HG03558 (cell line): ENCODE results near the gene FARP1.
"Not testable (repeated sequence)": the region's sequence is repeated elsewhere in the genome, so short reads cannot be mapped to it uniquely, and the experiment has no call there.

Source experiments
- ATAC-seq: cut with Tn5 transposase; IDR thresholded peaks from one replicate; pipeline ENCODE4 v1.9.1; 2021; ENCODE audit warnings: moderate number of reproducible peaks; ENCODE audit not compliant: unreplicated experiment; ENCODE audit errors: extremely low read depth

The FARP1 gene

DNA sequence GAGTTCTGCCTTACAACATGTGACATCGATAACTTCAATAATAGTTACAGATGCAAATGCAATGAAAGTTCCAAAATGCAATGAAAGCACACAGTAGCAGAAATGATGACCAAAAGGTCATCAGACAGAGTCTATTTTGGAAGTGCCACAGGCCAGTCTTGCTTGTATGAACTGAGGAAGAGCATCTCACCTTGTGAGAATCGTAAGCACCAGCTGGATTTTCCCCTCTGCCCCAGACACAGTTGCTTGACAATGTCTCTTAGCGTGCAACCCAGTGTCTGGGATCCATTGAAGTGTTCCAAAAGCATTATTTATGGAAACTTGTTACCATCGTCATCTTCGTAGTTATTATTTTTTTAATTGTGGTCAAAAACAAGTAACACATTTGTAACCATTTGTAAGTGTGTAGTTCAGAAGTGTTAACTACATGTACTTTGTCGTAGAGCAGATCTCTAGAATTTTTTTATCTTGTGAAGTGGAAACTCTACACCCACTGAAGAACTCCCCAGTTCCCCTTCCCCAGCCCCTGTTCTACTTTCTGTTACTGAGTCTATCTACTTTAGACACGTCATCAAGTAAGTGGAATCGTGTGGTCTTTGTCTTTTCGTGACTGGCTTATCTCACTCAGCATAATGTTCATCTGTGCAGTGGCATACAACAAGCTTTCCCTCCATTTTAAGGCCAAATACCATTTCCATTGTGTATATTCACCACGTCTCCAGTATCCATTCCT lies 204.2 kb downstream of the FARP1 start:
- no peak for ATAC-seq

DNA sequence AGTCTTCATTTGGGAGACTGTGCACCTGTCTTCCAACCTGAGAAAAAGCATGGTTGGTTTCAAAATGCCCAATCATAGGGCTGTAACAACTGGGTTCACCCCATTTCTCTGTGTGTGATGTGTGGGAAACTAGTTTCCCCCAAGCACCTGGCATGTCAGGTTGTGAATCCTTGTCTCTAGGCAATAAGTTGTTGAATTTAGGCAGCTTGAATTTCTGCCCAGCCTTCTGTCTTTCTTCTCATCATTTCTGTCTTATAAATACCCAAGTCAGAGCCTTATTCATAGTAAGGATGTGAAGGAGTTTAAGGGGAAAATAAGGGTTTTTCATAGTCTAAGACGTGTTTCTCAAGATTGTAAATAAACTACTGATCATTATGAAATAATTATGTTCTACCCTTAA lies 204.9 kb downstream of the FARP1 start:
- no peak for ATAC-seq

DNA sequence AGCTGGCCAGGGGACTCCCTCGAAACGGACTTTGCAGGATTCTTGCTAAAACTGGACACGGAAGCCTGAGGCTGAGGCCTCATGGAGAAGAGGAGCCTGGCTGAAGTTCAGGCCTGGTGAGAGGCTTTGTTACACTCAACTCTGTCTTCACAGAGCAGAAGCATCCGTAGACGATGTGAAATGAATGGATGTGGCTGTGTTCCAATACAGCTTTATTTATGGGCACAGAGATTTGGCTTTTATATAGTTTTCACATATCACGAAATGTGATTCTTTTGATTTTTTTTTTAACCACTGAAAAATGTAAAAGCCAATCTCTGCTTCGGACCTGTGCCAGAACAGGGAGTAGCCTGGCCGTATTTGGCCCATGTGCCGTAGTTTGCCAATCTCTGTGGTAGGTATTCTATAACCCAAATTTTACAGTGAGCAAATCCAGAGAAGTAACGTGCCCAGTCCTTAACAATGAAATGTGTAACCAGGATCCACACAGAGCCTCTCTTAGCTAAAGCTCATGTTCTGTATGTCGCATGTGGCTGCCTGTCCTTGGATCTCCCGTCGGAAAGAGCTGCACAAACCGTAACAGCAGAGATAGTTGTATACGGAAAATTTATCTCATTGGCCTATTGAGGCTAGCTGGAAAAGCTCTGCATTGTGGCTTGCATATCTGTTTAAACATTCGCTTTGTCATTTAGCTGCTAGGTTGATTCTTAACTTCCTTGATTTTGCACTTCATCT lies 205.7 kb downstream of the FARP1 start:
- no peak for ATAC-seq

DNA sequence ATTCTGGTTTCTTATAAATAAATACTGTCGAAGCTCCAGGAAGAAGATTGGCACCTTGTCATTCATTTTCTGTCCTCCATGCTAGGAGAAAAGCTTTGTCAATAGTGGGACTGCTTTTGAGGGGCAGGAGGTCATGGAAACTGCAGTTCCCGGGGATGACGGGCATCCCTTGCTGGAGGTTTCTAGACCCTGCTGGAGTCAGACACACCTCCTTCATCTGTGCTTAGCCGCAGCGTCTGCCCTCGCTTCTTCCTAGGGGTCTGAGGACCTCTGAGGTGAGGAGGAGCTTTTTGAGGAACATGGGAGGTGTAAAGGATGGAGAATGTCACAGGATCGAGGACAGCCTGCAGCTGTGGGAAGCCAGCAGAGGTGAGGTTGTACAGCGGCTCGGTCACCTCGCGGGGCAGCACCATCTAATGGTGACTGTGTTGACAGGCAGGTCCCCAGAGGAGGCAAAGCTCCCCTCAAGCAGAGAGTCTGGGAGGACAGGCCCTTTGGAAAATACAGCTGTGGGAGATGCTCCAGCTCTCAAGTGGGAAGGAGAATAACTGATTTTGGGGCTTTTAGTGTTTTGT lies 206.9 kb downstream of the FARP1 start:
- no peak for ATAC-seq

DNA sequence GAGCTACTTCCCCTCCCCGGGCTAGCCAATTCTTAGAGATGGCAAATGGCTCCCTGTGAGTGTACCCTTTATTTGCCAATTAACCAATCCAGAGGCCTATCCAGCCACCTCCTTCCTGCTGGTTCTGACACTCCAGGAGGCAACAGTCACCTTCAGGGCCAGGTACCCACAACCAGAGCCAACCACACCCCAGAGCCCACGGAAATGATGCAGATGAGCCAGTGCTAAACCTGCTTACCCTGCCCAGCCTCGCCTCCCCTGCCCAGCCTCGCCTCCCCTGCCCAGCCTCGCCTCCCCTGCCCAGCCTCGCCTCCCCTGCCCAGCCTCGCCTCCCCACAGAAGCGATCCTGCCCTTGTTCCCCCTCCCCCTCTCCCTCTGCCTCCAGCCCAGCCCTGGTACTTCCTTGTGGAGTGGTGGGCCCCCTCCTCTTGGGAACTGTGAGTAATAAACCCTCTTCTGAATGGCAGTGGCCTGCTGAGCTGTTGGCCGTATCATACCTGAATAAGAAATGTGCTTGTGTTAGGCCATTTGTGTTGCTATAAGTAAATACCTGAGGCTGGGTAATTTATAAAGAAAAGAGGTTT lies 207.9 kb downstream of the FARP1 start:
- ATAC-seq, result no peak

DNA sequence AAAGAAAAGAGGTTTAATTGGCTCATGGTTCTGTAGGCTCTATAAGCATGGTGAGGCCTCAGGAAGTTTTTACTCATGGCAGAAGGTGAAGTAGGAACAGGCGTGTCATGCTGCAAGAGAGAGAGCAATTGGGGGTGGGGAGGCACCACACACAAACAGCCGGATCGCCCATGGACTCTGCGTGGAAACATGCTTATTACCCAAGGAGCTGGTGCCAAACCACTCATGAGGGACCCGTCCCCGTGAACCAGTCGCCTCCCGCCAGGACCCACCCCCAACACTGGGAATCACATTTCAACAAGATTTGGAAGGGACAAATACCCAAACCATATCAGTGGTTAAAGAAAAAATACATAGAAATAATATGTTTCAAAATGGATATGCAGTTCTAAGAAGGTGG lies 208.7 kb downstream of the FARP1 start:
- ATAC-seq, result no peak

DNA sequence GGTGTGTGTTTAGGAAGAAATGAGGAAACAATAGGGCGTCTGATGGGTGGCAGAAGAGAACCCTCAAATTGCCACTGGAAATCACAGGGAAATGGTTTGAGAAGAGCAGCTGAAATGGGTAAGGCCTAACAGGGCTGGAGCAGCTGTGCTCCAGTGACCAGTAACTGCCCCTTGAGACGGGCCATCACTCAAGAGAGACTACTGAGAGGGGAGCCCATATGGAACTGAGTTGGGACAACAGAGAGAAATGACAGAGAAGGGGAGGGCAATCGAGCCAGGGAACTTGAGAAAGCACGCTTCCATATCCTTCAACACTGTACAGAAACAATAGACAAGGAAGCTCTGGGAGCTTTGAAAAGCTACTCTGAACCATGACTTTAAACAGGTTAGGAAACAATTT lies 209.3 kb downstream of the FARP1 start:
- no peak for ATAC-seq

DNA sequence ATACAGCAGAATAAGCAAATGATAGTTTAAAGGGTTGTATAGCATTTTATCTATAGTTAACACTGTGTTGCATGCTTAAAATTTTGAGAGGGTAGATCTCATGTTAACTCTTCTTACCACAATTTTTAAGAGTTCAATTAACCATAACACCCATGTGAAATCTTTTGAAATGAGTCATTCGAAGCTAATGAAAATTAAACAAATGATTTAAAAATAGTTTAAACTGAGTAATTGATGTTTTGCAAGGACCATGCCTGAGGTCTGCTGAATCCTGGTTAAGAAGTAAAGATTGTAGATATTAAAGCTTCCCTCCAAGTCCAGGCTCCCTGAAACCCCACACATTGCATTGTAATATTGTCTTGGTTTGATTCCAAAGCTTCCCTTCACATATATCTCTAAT lies 210.9 kb downstream of the FARP1 start:
- no peak for ATAC-seq

DNA sequence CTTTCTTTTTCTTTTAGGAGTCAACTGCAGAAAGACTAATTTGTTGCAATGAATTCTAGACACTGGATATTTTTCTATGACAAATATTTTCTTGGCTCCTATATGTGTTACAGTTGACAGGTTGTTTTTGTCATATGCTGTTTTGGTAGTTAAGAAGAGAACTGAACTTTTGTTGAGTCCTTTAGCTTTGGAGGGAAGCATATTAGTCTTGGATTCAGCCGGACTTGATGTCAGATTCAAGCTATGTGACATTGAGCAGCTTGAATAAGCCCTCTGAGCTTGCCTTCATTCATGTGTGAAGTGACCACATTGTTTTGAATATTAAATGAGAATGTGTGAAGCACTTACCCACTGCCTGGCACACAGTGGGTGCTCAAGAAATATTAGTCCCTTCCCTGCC lies 216.0 kb downstream of the FARP1 start:
- ATAC-seq, result no peak

DNA sequence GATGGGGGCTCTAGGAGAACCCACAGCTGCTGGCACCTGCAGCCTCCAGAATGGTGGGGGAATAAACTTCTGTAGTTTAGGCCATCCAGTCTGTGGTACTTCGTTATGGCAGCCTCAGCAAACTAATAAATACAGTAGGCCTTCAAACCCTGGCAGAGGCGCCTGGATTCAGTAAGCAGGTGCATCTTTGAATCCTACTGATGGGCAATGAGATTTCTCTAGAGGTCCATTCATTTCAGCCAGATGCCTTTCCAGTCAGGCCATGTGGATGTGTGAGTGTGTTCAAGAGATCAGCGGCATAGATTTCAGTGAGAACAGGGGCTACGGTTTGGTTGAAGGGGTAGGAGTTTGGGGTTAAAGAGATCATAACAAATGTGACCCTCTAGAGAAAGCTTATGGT lies 217.7 kb downstream of the FARP1 start:
- ATAC-seq, result no peak

DNA sequence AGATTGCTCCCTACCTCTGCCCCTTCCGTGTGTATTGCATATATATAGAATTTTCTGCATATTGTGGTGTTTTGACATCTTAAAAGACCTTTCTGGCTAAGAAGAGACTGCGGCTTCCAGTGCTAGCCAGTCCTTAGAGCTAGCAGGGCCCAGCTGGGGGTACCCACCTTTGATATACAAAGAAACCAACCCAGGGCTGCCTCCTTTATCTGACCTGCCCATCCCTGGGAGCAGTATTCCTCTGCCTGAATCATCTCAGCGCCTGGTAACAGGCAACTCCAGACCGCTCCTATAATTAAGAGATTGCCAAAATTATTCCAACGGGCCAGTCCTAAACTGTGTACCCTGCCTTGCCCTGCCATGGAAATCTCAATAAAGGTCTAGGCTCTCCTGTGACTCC lies 220.4 kb downstream of the FARP1 start:
- no peak for ATAC-seq

DNA sequence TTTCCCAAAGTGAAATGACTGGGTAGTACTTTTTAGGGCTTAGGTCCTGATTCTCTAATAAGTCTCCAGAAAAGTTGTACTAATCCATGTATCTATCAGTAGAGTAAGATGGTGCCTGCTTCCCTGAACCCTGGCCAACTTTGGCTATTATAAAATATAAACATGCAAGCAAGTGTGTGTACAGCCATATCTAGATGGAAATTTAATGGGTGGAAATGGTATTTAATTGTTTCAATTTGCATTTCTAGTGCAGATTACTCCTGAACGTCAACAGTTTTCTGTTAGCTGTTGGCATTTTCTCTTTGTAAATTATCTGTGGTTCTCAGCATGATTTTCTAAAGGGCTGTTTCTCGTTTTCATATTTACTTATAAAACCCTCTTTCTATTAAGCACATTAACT lies 221.3 kb downstream of the FARP1 start:
- ATAC-seq, result no peak

DNA sequence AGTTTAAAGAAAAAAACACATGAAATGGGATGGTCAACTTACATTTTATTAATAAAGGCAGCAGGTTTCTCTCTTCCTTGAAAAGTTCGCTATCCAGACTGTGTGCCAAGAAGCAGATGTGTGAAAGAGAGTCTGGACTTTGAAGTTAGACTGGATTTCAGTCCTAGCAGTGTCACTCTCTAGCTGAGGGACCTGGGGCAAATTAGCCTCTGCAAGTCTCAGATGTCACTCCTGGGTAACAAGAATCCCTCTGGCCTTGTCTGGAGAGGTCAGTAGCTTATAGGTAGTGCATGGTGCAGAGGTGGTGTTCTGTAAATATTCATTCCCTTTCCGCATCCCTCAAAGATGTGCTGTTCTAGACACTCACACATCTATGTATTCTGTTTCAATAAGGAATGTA lies 221.8 kb downstream of the FARP1 start:
- no peak for ATAC-seq

DNA sequence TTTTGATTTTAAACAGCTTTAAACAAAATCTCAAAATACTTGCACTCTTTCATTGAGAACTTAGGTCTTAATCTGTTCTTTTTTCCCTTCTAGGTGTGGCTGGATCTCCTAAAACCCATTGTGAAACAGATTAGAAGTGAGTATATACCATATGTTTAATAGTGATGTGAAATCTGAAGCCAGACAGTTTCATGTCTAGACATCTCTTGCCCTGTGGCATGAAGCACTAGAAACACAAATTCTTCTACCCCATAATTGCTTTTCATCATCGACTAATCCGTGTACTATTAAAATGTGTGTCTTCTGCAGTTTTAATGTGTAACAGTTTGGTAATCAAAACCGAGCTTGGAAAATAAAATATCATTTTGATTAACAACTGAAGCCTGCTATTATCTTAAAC lies 222.4 kb downstream of the FARP1 start:
- ATAC-seq, result no peak

DNA sequence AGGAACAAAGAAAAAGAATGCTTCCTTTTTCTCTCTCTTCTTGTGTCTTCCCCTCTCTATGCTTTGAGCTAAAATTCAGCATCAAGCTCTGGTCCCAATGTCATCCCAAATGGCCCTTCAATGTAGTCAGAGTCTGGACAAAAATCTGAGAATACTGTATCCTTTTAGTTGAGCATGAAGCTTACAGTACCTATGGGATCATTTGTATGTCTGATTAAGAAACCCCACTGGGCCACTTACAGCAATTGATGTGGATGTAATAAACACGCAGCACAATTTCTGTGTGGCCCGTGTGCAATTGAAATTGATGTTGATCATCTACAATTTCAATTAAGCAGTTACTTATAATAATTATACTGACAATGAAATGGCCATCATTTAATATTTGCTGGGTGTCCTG lies 223.1 kb downstream of the FARP1 start:
- no peak for ATAC-seq

DNA sequence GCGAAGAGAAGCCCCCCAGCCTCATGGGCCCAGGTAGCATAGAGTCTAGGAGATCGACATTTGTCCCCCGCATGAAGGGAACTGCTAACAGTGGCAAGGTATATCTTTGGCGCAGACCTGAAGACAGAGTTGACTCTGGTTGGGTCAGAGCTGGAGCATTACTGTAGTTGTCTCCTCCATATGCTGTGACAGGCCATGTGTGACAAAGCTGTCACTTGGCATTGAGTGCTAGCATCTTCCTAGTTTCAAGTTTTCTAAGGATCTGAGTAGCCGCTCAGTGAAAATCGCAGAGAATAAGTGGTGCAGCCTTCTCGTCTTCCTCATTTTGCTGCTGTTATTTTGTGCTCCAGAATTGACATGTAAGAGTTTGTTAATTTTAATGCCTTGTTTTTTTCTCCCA lies 223.5 kb downstream of the FARP1 start:
- ATAC-seq, result no peak

DNA sequence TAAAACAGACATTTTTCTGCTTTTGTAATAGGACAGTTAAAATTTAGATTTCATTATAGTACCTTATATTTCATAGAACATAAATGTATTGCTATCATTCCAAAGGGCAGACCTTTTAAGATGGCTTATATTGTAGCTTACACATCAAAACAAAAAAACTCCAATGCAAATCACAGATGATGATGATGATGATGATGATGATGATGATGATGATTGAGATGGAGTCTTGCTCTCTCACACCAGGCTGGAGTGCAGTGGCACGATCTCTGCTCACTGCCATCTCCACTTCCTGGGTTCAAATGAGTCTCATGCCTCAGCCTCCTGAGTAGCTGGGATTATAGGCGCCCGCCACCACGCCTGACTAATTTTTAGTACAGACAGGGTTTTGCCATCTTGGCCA lies 224.1 kb downstream of the FARP1 start:
- no peak for ATAC-seq

DNA sequence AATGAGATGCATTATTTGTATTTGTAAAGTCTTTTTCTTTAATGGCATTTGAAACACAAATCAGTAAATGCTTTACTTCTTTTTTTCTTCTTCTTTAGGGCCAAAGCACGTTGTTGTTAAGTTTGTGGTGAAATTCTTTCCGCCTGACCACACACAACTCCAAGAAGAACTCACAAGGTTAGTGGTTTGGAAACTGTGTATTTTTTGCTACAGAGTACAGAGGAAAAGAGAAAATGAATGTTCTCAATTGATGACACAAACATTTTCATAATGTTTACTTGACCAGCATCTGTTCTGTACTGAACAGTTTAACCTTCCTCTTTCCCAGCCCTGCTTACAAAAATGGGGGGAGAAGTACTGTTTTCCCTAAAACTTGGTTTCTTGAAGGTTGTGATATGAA lies 225.1 kb downstream of the FARP1 start:
- ATAC-seq, result no peak

DNA sequence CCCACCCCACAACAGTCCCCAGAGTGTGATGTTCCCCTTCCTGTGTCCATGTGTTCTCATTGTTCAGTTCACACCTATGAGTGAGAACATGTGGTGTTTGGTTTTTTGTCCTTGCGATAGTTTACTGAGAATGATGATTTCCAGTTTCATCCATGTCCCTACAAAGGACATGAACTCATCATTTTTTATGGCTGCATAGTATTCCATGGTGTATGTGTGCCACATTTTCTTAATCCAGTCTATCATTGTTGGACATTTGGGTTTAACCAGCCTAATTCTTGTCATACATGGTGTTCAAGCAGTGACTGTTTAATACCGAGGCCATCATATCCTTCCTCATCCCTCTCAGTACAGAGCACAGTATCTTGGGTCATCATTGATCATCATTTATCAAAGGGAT lies 226.6 kb downstream of the FARP1 start:
- not testable (repeated sequence) for ATAC-seq

DNA sequence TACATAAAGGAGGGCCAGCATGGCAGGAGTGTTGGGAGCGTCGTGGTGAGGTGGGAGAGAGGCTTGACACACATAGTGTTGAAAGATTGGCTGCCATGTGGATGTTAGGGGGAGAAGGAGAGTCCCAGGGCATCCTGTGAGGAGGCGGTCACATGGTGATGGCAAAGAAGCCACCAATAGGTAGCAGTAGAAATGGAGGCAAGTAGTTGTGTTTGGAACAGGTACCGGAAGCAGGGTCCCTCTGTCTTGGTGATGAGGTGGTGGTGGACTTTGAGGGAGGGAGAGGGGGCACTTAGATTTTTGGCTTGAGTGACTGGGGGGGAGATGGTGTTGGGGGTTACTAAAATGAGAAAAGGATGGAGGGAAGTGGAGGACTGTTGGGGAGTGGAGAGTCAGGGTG lies 227.4 kb downstream of the FARP1 start:
- no peak for ATAC-seq

DNA sequence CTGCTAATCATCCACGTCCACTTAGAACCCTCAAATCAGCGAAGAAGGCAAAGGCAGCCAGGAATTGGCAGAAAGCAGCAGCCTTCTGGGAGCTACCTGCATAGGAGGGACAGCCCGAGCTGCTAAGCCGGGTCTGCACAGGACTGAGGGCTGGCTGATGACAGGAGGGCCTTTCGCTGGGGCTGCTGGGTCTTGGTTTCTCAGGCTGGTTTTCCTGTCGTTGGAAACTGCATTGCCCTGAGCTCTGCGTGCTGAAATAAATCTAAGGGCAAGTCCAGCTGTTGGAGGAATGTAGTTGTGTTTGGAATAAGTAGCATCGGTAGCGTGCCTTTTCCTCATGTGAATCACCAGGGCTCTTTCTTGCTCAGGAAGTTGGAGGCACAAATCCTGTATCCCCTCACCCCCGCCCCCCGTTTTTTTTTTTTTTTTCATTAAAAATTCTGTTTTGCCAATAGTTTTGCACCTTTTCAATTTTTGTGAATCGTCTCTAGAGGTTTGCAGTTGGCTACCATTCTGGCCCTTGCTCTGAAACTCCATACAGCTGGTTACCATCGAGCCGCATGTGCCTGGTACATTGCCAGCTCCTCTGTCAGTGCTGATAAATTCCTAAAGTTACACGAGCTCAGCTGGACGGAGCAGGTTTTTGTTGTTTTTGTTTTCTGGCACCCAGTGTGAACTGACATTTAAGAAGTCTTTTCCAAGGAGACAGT lies 228.1 kb downstream of the FARP1 start:
- no peak for ATAC-seq
